Erythroblast (primary cell): Measurements from ENCODE around the gene AQP1.

Experiments
- GATA1 ChIP-seq: IDR thresholded peaks from 2 replicates; pipeline ENCODE4 v1.6.1; 2011; ENCODE audit warnings: low read depth, mild to moderate bottlenecking, control low read depth, low read length, moderate library complexity
- POLR2A ChIP-seq: IDR thresholded peaks from 2 replicates; pipeline ENCODE4 v1.6.1; 2011; ENCODE audit warnings: mild to moderate bottlenecking, low read length

GRCh38 chr7:30933124-30933974 is 21.7 kb downstream of the AQP1 start:
- TF ChIP-seq POLR2A (no peak), GATA1 (no peak)
